ENCODE results near the gene CCDC92.

DNA sequence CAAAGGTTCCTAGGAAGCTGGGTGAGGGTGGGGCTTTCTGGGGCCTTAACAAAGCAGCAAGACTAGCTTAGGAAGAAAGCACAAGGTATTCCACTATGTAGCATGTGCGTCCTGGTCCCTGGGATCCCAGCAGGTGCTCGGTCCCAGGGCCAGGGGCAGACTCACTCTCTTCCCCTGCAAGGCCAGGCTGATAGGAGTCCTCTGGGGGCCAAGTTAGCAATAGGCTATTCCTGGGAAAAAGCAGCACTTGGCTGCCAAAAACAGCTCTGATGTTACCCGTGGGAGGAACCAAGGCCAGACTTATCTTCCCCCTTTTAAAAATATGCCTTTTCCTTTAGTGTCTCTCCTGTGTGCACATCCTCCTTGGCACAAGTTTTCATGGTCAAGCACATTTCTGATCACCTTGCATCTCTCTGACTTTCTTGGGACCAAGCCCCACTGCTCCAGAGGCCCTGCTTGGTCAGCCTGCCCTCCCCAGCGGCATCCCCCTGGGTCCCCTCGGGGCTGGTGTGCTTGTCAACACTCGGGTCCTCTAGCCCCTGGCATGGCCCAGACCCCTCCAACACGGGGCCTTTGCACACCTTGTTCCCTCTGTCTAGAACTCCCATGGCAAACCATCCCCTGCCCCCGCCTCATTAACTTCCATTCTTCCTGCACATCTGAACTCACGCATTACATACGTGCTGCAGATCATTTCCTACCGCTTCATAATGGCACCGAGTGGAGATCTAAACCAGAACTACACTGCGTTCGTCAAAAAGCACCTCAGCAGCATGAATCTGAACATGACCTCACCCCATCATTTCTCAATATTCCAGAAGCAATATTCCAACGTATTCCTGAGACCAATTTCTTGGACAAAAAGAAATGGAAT is 21.9 kb downstream of the CCDC92 start:
- TF ChIP-seq TAF1 (IDR thresholded peaks at IDR 0.05; ENCODE audit: low read depth): no peak
- TF ChIP-seq, protein P1, sequence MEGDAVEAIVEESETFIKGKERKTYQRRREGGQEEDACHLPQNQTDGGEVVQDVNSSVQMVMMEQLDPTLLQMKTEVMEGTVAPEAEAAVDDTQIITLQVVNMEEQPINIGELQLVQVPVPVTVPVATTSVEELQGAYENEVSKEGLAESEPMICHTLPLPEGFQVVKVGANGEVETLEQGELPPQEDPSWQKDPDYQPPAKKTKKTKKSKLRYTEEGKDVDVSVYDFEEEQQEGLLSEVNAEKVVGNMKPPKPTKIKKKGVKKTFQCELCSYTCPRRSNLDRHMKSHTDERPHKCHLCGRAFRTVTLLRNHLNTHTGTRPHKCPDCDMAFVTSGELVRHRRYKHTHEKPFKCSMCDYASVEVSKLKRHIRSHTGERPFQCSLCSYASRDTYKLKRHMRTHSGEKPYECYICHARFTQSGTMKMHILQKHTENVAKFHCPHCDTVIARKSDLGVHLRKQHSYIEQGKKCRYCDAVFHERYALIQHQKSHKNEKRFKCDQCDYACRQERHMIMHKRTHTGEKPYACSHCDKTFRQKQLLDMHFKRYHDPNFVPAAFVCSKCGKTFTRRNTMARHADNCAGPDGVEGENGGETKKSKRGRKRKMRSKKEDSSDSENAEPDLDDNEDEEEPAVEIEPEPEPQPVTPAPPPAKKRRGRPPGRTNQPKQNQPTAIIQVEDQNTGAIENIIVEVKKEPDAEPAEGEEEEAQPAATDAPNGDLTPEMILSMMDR (IDR thresholded peaks at IDR 0.05; ENCODE audit: poor library complexity, severe bottlenecking): no peak
- no peak for TF ChIP-seq EP300 (conservative IDR thresholded peaks at IDR 0.05; ENCODE audit: poor library complexity, severe bottlenecking)
